ENCODE data around the gene NFS1.

- no peak for TF ChIP-seq EZH2 (IDR thresholded peaks at IDR 0.05; ENCODE audit: low read depth, low read length, severe bottlenecking)
- TF ChIP-seq, protein P1, sequence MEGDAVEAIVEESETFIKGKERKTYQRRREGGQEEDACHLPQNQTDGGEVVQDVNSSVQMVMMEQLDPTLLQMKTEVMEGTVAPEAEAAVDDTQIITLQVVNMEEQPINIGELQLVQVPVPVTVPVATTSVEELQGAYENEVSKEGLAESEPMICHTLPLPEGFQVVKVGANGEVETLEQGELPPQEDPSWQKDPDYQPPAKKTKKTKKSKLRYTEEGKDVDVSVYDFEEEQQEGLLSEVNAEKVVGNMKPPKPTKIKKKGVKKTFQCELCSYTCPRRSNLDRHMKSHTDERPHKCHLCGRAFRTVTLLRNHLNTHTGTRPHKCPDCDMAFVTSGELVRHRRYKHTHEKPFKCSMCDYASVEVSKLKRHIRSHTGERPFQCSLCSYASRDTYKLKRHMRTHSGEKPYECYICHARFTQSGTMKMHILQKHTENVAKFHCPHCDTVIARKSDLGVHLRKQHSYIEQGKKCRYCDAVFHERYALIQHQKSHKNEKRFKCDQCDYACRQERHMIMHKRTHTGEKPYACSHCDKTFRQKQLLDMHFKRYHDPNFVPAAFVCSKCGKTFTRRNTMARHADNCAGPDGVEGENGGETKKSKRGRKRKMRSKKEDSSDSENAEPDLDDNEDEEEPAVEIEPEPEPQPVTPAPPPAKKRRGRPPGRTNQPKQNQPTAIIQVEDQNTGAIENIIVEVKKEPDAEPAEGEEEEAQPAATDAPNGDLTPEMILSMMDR (IDR thresholded peaks at IDR 0.05; ENCODE audit: control extremely low read depth in 1 of 3, insufficient read depth in 1 of 3, low read depth in 1 of 3, low read length in 3 of 3): no peak
- TF ChIP-seq POLR2A (IDR thresholded peaks at IDR 0.05; ENCODE audit: control extremely low read depth in 1 of 2, low read depth in 2 of 2, low read length in 2 of 2): no peak
- TF ChIP-seq KDM1A (IDR thresholded peaks at IDR 0.05; ENCODE audit: borderline replicate concordance, low read length): no peak
- TF ChIP-seq TEAD4 (IDR thresholded peaks at IDR 0.05; ENCODE audit: low read depth, low read length): no peak
- no peak for TF ChIP-seq SIN3A (conservative IDR thresholded peaks at IDR 0.05 in 1 of 2, IDR thresholded peaks at IDR 0.05 in 1 of 2; ENCODE audit: low read depth in 1 of 2, low read length in 2 of 2)
- no peak for TF ChIP-seq E2F6 (IDR thresholded peaks at IDR 0.05)
- TF ChIP-seq POLR2AphosphoS5 (IDR thresholded peaks at IDR 0.05; ENCODE audit: low read depth, low read length): no peak
- TF ChIP-seq SIRT6 (IDR thresholded peaks at IDR 0.05; ENCODE audit: low read length): no peak
Observed at GRCh38 chr20:35644806-35645205, 54.3 kb downstream of the NFS1 start.
